Measurements from ENCODE around the gene RNF19B.
"Not testable (repeated sequence)": the region's sequence is repeated elsewhere in the genome, so short reads cannot be mapped to it uniquely, and the experiment has no call there.

Gene RNF19B

DNA sequence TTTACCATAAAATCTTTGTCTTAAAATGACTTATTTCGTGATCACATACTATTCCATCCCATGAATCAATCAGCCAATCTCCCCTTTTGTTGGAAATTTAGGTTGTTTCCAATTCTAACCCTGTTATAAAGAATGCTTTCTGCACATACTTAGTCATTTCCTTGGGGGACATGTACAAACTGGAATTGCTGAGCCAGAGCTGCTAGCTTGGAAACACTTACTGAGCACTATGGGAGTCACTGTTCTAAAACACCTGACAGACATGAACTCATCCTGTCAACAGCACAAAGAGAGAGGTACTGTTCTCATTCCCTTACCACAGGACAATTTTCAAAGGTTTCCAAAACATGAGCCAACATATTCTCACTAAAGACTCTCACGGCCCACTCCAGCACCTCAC is 40.0 kb upstream of the RNF19B start:
- Histone ChIP-seq H3K4me3 (ENCODE audit: low read length) (no peak overlapping the region), H3K9ac (ENCODE audit: low read length) (no peak overlapping the region), H3K27me3 (ENCODE audit: control insufficient read depth, insufficient read depth, low read length) (no peaks in the 10 kb centered on the region), H3K36me3 (ENCODE audit: control insufficient read depth, insufficient read depth, low read length) (no peaks in the 10 kb centered on the region), H3K4me1 (ENCODE audit: control insufficient read depth, insufficient read depth, low read length) (peaks cover 54% of the 10 kb centered on the region), H3K9me3 (ENCODE audit: control insufficient read depth, low read length) (no peaks in the 10 kb centered on the region)

GRCh38 chr1:33003657-33004056 is 39.0 kb upstream of the RNF19B start:
- no peaks in the 10 kb centered on the region for H3K9me3 ChIP-seq (ENCODE audit: control insufficient read depth, low read length)
- no peak overlapping the region for H3K4me3 ChIP-seq (ENCODE audit: low read length)
- no peaks in the 10 kb centered on the region for H3K36me3 ChIP-seq (ENCODE audit: control insufficient read depth, insufficient read depth, low read length)
- no peak overlapping the region for H3K9ac ChIP-seq (ENCODE audit: low read length)
- H3K4me1 ChIP-seq (ENCODE audit: control insufficient read depth, insufficient read depth, low read length): peaks cover 45% of the 10 kb centered on the region
- H3K27me3 ChIP-seq (ENCODE audit: control insufficient read depth, insufficient read depth, low read length): no peaks in the 10 kb centered on the region

GRCh38 chr1:33002006-33002405 is 37.4 kb upstream of the RNF19B start:
- H3K4me1 ChIP-seq (ENCODE audit: control insufficient read depth, insufficient read depth, low read length): peaks cover 39% of the 10 kb centered on the region
- H3K9me3 ChIP-seq (ENCODE audit: control insufficient read depth, low read length): no peaks in the 10 kb centered on the region
- no peaks in the 10 kb centered on the region for H3K27me3 ChIP-seq (ENCODE audit: control insufficient read depth, insufficient read depth, low read length)
- no peak overlapping the region for H3K9ac ChIP-seq (ENCODE audit: low read length)
- no peaks in the 10 kb centered on the region for H3K36me3 ChIP-seq (ENCODE audit: control insufficient read depth, insufficient read depth, low read length)
- no peak overlapping the region for H3K4me3 ChIP-seq (ENCODE audit: low read length)

DNA sequence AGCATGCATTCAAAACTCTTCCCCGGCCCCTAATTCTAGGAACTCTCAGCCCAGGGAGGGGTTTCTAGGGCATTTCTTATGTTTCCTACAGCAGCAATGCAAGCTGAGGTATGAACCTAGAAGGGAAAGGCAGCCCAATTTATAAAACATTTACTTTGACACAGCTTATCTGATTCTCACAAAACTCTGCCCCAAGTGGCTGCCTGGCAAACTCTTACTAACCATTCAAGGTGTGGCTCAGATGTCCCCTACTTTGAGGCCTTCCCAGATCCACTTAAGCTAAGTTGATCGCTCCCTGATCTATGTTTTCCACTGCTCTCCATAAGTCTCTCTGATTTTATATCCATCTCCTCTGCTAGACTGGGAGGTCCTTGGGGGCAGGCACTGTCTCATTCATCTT is 36.7 kb upstream of the RNF19B start:
- Histone ChIP-seq H3K4me1 (ENCODE audit: control insufficient read depth, insufficient read depth, low read length) (peaks cover 31% of the 10 kb centered on the region), H3K9ac (ENCODE audit: low read length) (no peak overlapping the region), H3K36me3 (ENCODE audit: control insufficient read depth, insufficient read depth, low read length) (no peaks in the 10 kb centered on the region), H3K9me3 (ENCODE audit: control insufficient read depth, low read length) (no peaks in the 10 kb centered on the region), H3K27me3 (ENCODE audit: control insufficient read depth, insufficient read depth, low read length) (no peaks in the 10 kb centered on the region), H3K4me3 (ENCODE audit: low read length) (no peak overlapping the region)

- peaks cover 24% of the 10 kb centered on the region for H3K4me1 ChIP-seq (ENCODE audit: control insufficient read depth, insufficient read depth, low read length)
- no peaks in the 10 kb centered on the region for H3K36me3 ChIP-seq (ENCODE audit: control insufficient read depth, insufficient read depth, low read length)
- no peak overlapping the region for H3K9ac ChIP-seq (ENCODE audit: low read length)
- no peaks in the 10 kb centered on the region for H3K9me3 ChIP-seq (ENCODE audit: control insufficient read depth, low read length)
- H3K27me3 ChIP-seq (ENCODE audit: control insufficient read depth, insufficient read depth, low read length): no peaks in the 10 kb centered on the region
- H3K4me3 ChIP-seq (ENCODE audit: low read length): no peak overlapping the region
Measured at GRCh38 chr1:33000427-33001026, 35.9 kb upstream of the RNF19B start.

DNA sequence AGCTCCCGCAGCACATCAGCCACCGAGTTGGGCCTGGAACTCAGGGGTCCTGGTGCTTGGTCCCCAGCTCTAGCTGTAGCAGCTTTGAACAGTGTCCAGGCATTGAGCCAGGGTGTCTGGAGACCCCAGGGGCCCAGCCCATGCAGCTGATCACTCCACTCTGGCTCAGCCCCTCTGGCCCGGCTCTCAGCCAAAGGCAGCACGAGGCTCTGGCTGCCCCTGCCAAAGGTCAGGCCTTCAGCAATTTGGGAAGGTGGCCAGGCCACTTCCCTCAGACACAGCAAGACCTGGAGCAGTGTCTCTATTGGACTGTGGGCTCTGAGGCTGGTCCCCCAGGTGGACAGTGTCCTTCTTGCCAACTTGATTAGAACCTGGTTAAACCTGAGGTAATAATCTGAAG is 34.4 kb upstream of the RNF19B start:
- no peaks in the 10 kb centered on the region for H3K9me3 ChIP-seq (ENCODE audit: control insufficient read depth, low read length)
- no peaks in the 10 kb centered on the region for H3K36me3 ChIP-seq (ENCODE audit: control insufficient read depth, insufficient read depth, low read length)
- no peak overlapping the region for H3K9ac ChIP-seq (ENCODE audit: low read length)
- H3K4me1 ChIP-seq (ENCODE audit: control insufficient read depth, insufficient read depth, low read length): peaks cover 18% of the 10 kb centered on the region
- H3K27me3 ChIP-seq (ENCODE audit: control insufficient read depth, insufficient read depth, low read length): no peaks in the 10 kb centered on the region
- H3K4me3 ChIP-seq (ENCODE audit: low read length): no peak overlapping the region

DNA sequence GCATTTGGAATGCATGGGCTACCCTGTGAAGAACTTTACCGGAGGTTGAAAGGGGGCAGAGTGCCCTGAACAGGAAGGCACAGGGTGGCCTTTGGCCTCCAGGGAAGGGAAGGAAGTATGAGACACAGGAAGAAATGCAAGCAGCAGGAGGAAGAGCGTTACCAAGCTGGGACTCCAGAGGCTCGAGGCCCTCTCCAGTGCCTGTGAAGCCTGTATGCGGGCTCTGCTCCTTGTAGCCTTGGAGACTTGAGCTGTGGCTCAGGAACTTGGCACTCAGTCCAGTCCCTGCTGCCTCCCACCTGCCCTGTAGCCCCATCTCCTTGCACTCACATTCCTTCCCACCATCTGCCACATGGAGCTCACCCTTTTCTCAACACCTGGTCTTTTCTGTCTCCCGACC is 33.5 kb upstream of the RNF19B start:
- Histone ChIP-seq H3K4me3 (ENCODE audit: low read length) (no peak overlapping the region), H3K36me3 (ENCODE audit: control insufficient read depth, insufficient read depth, low read length) (no peaks in the 10 kb centered on the region), H3K4me1 (ENCODE audit: control insufficient read depth, insufficient read depth, low read length) (peaks cover 24% of the 10 kb centered on the region), H3K27me3 (ENCODE audit: control insufficient read depth, insufficient read depth, low read length) (no peaks in the 10 kb centered on the region), H3K9me3 (ENCODE audit: control insufficient read depth, low read length) (no peaks in the 10 kb centered on the region), H3K9ac (ENCODE audit: low read length) (no peak overlapping the region)

- Histone ChIP-seq H3K27me3 (ENCODE audit: control insufficient read depth, insufficient read depth, low read length) (no peaks in the 10 kb centered on the region), H3K4me1 (ENCODE audit: control insufficient read depth, insufficient read depth, low read length) (peaks cover 30% of the 10 kb centered on the region), H3K9me3 (ENCODE audit: control insufficient read depth, low read length) (no peaks in the 10 kb centered on the region), H3K4me3 (ENCODE audit: low read length) (no peak overlapping the region), H3K9ac (ENCODE audit: low read length) (no peak overlapping the region), H3K36me3 (ENCODE audit: control insufficient read depth, insufficient read depth, low read length) (no peaks in the 10 kb centered on the region)
Measured at GRCh38 chr1:32997381-32997891, 32.8 kb upstream of the RNF19B start.

- H3K4me3 ChIP-seq (ENCODE audit: low read length); H3K9ac ChIP-seq (ENCODE audit: low read length); H3K9me3 ChIP-seq (ENCODE audit: control insufficient read depth, low read length); H3K27me3 ChIP-seq (ENCODE audit: control insufficient read depth, insufficient read depth, low read length); H3K36me3 ChIP-seq (ENCODE audit: control insufficient read depth, insufficient read depth, low read length): not testable (repeated sequence)
- H3K4me1 ChIP-seq (ENCODE audit: control insufficient read depth, insufficient read depth, low read length): peaks cover 47% of the 10 kb centered on the region
Measured at GRCh38 chr1:32993324-32993636, 28.7 kb upstream of the RNF19B start.

DNA sequence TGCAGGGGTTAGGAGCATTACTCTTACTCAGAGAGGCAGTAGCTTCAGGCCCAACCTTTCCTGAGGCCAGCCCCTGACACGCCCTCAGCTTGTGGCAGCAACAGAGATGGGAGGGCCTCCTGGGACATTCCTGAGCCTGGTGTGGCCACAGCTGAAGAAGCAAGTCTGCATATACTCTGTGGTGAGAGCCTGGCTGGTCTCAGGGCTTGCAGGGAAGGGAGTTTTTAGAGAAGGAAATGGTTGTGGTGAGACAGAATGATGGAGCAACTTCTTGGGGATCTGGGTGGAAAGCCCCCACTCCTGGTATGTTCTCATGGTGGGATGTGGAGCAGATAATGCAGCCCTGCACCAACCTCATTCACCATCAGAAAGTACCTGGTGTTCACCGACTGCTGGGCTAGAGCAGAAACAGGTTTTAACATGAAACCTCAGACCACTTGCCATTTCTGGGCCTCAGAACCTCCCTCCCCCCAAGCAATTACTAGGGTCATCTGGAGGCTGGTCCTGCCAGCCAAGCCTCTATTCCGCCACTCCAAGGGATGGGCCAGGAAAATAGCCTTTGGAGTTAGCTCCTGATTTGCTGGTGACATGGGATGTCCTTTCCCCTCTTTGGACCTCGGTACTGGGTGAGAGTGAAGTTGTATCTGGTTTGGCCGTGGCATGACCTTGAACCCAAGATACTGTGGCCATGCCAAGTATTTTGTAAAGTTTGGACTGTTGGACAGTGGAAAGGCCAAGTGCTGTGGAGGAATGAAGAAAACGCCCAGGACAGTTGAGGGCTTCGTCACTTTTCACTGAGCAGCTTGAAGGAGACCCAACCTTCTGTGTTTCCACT is 28.1 kb upstream of the RNF19B start:
- H3K27me3 ChIP-seq (ENCODE audit: control insufficient read depth, insufficient read depth, low read length): no peaks in the 10 kb centered on the region
- H3K9ac ChIP-seq (ENCODE audit: low read length): peak overlapping the region; percentile 6
- no peak overlapping the region for H3K4me3 ChIP-seq (ENCODE audit: low read length)
- H3K4me1 ChIP-seq (ENCODE audit: control insufficient read depth, insufficient read depth, low read length): peaks cover 43% of the 10 kb centered on the region
- H3K9me3 ChIP-seq (ENCODE audit: control insufficient read depth, low read length): no peaks in the 10 kb centered on the region
- no peaks in the 10 kb centered on the region for H3K36me3 ChIP-seq (ENCODE audit: control insufficient read depth, insufficient read depth, low read length)

DNA sequence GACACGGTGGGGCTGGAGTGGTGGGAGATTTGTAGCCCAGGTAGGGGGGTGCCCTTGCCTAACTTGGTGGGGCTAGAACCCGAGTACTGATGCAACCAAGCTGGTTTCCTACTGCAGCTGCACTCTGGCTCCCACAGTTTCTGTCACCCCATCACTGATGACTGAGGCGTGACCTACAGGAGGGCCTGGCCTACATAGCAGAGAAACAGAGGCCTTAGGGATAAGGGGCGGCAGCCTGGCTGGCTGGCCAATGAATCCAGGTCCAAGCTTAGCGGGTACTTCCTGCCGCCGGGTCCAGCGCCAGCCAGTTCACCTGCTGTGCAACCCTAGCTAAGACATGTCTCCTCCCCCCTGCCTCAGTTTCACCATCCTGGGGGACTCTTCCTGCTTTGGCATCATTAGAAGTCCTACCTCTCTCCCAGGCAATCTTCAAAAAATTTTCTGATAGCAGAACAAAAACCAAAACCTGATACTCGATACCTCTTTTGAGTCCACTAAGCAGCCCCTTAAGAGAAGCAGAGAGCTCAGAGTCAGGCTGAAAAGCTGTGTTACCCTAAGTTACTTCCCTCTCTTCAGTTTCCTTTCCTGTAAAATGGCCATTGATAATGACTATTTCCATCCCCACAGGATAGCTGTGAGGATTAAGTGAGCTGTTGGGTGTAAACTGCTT is 27.3 kb upstream of the RNF19B start:
- H3K9me3 ChIP-seq (ENCODE audit: control insufficient read depth, low read length): no peaks in the 10 kb centered on the region
- H3K4me3 ChIP-seq (ENCODE audit: low read length): no peak overlapping the region
- no peaks in the 10 kb centered on the region for H3K36me3 ChIP-seq (ENCODE audit: control insufficient read depth, insufficient read depth, low read length)
- H3K27me3 ChIP-seq (ENCODE audit: control insufficient read depth, insufficient read depth, low read length): no peaks in the 10 kb centered on the region
- peak overlapping the region; percentile 6 for H3K9ac ChIP-seq (ENCODE audit: low read length)
- H3K4me1 ChIP-seq (ENCODE audit: control insufficient read depth, insufficient read depth, low read length): peaks cover 38% of the 10 kb centered on the region

GRCh38 chr1:32991386-32991785 is 26.8 kb upstream of the RNF19B start:
- H3K4me1 ChIP-seq (ENCODE audit: control insufficient read depth, insufficient read depth, low read length): peaks cover 38% of the 10 kb centered on the region
- no peaks in the 10 kb centered on the region for H3K36me3 ChIP-seq (ENCODE audit: control insufficient read depth, insufficient read depth, low read length)
- H3K4me3 ChIP-seq (ENCODE audit: low read length): no peak overlapping the region
- peak overlapping the region; percentile 6 for H3K9ac ChIP-seq (ENCODE audit: low read length)
- no peaks in the 10 kb centered on the region for H3K9me3 ChIP-seq (ENCODE audit: control insufficient read depth, low read length)
- H3K27me3 ChIP-seq (ENCODE audit: control insufficient read depth, insufficient read depth, low read length): no peaks in the 10 kb centered on the region
